A549 (cell line): Measurements from ENCODE around the gene BLACAT1. TPM values are rescaled to one million over a fixed set of nuclear protein-coding genes. Genes with fewer than 3 reads are reported as not detected.

ENCODE experiments used
- ATAC-seq, 2 experiments: fragments of 200-7000 bp in 1 of 2; fragments of >200 bp in 1 of 2; cut with Nextera tagmentation in 1 of 2; cut with Tn5 transposase in 1 of 2; 3 replicates each; pipeline versions ENCODE4 v1.8.0 to v1.9.1; 2018 to 2020; ENCODE audit warnings: mild to moderate bottlenecking in 1 of 2, moderate library complexity in 1 of 2
- CTCF ChIA-PET: fragments of 300-600 bp; sonication (Branson Sonifier 250); formaldehyde crosslinking; extraction: SDS; loops from one replicate; lab custom pipeline; 2021; ENCODE audit warnings: antibody characterized with exemption, inconsistent platforms; lab: Yijun Ruan, JAX
- POLR2A ChIA-PET: fragments of 350-600 bp; formaldehyde crosslinking; extraction: SDS; loops from one replicate; lab custom pipeline; 2021; ENCODE audit warnings: antibody characterized with exemption, inconsistent platforms; lab: Yijun Ruan, JAX
- DNase-seq, 2 experiments: peaks; one replicate each; pipeline versions ENCODE4 v3.0.0 to v3.0.0-alpha.2; 2011 to 2016; ENCODE audit warnings: low read depth in 1 of 2, low spot score in 1 of 2
- FAIRE-seq: peaks from 2 replicates; lab custom pipeline; 2011; peaks lifted over from hg19 to GRCh38; lab: Jason Lieb, UNC
- H3K27ac ChIP-seq, 2 experiments: fragments of >200 bp; sonication (Bioruptor Twin); formaldehyde crosslinking; 3 replicates each; pipeline ENCODE4 v1.5.1; 2016 to 2017
- H3K4me1 ChIP-seq: fragments of >200 bp; sonication (Bioruptor Twin); formaldehyde crosslinking; 3 replicates; pipeline ENCODE4 v1.6.1; 2016
- H3K4me2 ChIP-seq: fragments of >200 bp; sonication (Bioruptor Twin); formaldehyde crosslinking; 3 replicates; pipeline ENCODE4 v1.6.1; 2016
- H3K4me3 ChIP-seq: fragments of >200 bp; sonication (Bioruptor Twin); formaldehyde crosslinking; 3 replicates; pipeline ENCODE4 v1.5.1; 2016
- H3K9me3 ChIP-seq: fragments of >200 bp; sonication (Bioruptor Twin); formaldehyde crosslinking; 3 replicates; pipeline ENCODE4 v1.6.1; 2016
- BHLHE40 ChIP-seq: IDR thresholded peaks from 2 replicates; pipeline ENCODE4 v1.6.1; 2012; ENCODE audit warnings: low read depth, low read length, inconsistent platforms
- EHMT2 ChIP-seq: fragments of 200-600 bp; sonication (generic); IDR thresholded peaks from 2 replicates; pipeline ENCODE4 v1.6.1; 2016; ENCODE audit warnings: antibody characterized with exemption, low read depth, mild to moderate bottlenecking, moderate library complexity
- EP300 ChIP-seq, 2 experiments: fragments of >200 bp; sonication (Bioruptor Twin); formaldehyde crosslinking; IDR thresholded peaks; 2 replicates in 1 of 2; 3 replicates in 1 of 2; pipeline ENCODE4 v1.6.1; 2016 to 2017
- FOSL2 ChIP-seq, 2 experiments: fragments of 450-650 bp in 1 of 2; fragments of >200 bp in 1 of 2; sonication (Bioruptor Twin) in 1 of 2; formaldehyde crosslinking; IDR thresholded peaks; 2 replicates each; pipeline versions ENCODE4 v1.5.0 to v1.6.1; 2016 to 2020; ENCODE audit warnings: mild to moderate bottlenecking in 1 of 2, moderate library complexity in 1 of 2
- HDAC2 ChIP-seq: fragments of 200-600 bp; sonication (generic); IDR thresholded peaks from 2 replicates; pipeline ENCODE4 v1.6.1; 2016
- HOXB13 ChIP-seq: fragments of 250-450 bp; sonication (Bioruptor Pico); IDR thresholded peaks from 2 replicates; pipeline ENCODE4 v1.5.0; 2020; ENCODE audit warnings: low read depth, mild to moderate bottlenecking, moderate library complexity
- HOXB5 ChIP-seq: fragments of 250-450 bp; sonication (Bioruptor Pico); IDR thresholded peaks from 2 replicates; pipeline ENCODE4 v1.5.0; 2020; ENCODE audit warnings: mild to moderate bottlenecking, moderate library complexity
- MYC ChIP-seq: IDR thresholded peaks from 2 replicates; pipeline ENCODE4 v1.6.1; 2012; ENCODE audit warnings: mild to moderate bottlenecking, inconsistent platforms, low read length, improper control_type of control experiment, borderline replicate concordance
- RCOR1 ChIP-seq: fragments of 150-350 bp; IDR thresholded peaks from 2 replicates; pipeline ENCODE4 v1.6.1; 2014; ENCODE audit warnings: antibody characterized with exemption, low read length, low read depth
- SMC3 ChIP-seq: fragments of >200 bp; sonication (Bioruptor Twin); formaldehyde crosslinking; IDR thresholded peaks from 3 replicates; pipeline ENCODE4 v1.6.1; 2018; ENCODE audit warnings: inconsistent platforms
- ZNF302 ChIP-seq: fragments of 250-450 bp; sonication (Bioruptor Pico); IDR thresholded peaks from 2 replicates; pipeline ENCODE4 v1.9.0; 2021; ENCODE audit warnings: inconsistent platforms, mild to moderate bottlenecking, moderate library complexity
- WGBS: methylation state at CpG from one replicate; pipeline ENCODE4 v1.1.6; 2017; ENCODE audit errors: missing lambda C conversion rate; 5-methylcytosine and 5-hydroxymethylcytosine counted together
- polyA plus RNA-seq, 4 experiments: library from polyadenylated mRNA; depleted of rRNA in 3 of 4; stranded (reverse); fragments of >200 nt; fragmentation: RNase III in 1 of 4; extraction: RNeasy Plus Mini Kit Qiagen cat#74134 plus additional on column Dnase treatment in 1 of 4; gene quantifications; 2 replicates in 3 of 4; 3 replicates in 1 of 4; pipeline ENCODE4 v1.2.3, GENCODE V29; 2011 to 2017
- TF ChIP-seq, protein P1 (sequence below): fragments of 200-600 bp; sonication (generic); IDR thresholded peaks from 2 replicates; pipeline ENCODE4 v1.6.1; 2016; ENCODE audit warnings: antibody characterized with exemption, mild to moderate bottlenecking, moderate library complexity
- TF ChIP-seq, protein P2 (sequence below): fragments of 450-650 bp; IDR thresholded peaks from 2 replicates; pipeline ENCODE4 v1.6.1; 2014; ENCODE audit warnings: antibody characterized with exemption
- TF ChIP-seq, protein P3 (sequence below): fragments of 250-450 bp; sonication (Bioruptor Pico); IDR thresholded peaks from 2 replicates; pipeline ENCODE4 v1.5.0; 2020; ENCODE audit warnings: low read depth, mild to moderate bottlenecking, moderate library complexity
- TF ChIP-seq, protein P4 (sequence below): fragments of 150-350 bp; IDR thresholded peaks from 2 replicates; pipeline ENCODE4 v1.6.1; 2014; ENCODE audit warnings: low read depth, mild to moderate bottlenecking, low read length

The BLACAT1 gene
- polyA plus RNA-seq, 2 of the 4 experiments (the other 2 are of a cell fraction), result 0.09 TPM; not detected in 1

DNA sequence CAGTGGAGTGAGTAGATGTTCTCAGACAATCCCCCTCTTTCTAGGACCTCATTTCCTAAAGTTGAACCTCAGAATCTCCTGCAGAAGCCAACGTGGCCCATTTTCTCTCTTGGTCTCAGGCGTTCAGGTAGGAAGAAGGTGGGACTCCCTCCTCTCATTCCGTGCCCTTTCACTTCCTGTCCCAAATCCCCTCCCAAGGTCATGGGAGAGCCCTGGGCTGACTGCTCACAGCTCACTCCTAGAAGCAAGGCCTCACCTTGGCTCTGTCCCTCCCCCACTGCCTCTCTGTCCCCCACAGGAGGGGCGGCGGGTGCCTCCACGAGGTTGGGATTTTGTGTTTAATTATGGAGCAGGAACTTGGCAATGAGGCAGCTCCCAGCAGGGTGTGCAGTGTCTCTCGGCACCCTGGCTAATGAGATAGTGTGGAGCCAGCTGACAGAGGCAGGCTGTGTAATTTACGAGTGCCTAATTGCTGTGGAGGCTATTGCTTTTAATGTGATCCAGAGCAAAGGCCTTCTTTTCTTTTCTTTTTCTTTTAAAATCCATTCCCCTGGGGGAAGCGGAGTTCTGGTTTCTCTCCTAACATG, 39.5 kb upstream of the BLACAT1 start:
- Histone ChIP-seq H3K4me1 (peaks cover 9% of the 10 kb centered on the region), H3K27ac (no peak overlapping the region), H3K4me3 (no peak overlapping the region), H3K4me2 (no peak overlapping the region), H3K9me3 (no peaks in the 10 kb centered on the region)
- ChIA-PET CTCF (interaction anchor here (0.9 to 26.5 kb wide), 5 partner anchors 8 to 170 kb away, joined by 3 to 560 read pairs (median 8); no protein-coding TSS in a partner anchor), POLR2A (no interaction called here)
- 62% methylated on average over 9 of the region's 9 CpGs for WGBS
- DNase-seq (no peak), FAIRE-seq (no peak), ATAC-seq (no peak)
- no peak for TF ChIP-seq MYC

DNA sequence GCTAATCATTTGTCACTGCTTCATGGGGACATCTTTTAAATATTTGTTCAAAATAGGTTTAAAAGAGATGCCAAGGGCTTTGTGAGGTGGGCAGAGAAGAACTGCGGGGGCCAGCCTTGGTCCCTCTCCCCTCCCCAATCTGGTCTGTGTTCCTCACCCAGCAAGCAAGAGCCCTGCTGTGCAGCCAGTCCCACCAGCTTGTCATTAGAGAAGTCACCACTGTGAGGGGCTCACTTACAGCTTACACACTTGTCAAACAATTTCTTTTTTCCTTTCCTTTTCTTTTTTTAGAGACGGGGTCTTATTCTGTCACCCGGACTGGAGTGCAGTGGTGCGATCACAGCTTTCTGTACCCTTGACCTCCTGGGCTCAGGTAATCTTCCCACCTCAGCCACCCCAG, 38.3 kb upstream of the BLACAT1 start:
- Histone ChIP-seq H3K4me2 (no peak overlapping the region), H3K4me3 (no peak overlapping the region), H3K9me3 (no peaks in the 10 kb centered on the region), H3K4me1 (peaks cover 9% of the 10 kb centered on the region), H3K27ac (no peak overlapping the region)
- WGBS, result 74% methylated on average over 4 of the region's 4 CpGs
- TF ChIP-seq RCOR1 (no peak), HOXB5 (no peak), ZNF302 (CRISPR knock-in tag) (no peak), MYC (no peak), HDAC2 (no peak), FOSL2 (IDR thresholded peaks at IDR 0.05) (no peak), FOSL2 (CRISPR knock-in tag; IDR thresholded peaks at IDR 0.05) (no peak), HOXB13 (no peak), EP300 (IDR thresholded peaks at IDR 0.05) (no peak), EHMT2 (no peak)
- TF ChIP-seq, protein P1, sequence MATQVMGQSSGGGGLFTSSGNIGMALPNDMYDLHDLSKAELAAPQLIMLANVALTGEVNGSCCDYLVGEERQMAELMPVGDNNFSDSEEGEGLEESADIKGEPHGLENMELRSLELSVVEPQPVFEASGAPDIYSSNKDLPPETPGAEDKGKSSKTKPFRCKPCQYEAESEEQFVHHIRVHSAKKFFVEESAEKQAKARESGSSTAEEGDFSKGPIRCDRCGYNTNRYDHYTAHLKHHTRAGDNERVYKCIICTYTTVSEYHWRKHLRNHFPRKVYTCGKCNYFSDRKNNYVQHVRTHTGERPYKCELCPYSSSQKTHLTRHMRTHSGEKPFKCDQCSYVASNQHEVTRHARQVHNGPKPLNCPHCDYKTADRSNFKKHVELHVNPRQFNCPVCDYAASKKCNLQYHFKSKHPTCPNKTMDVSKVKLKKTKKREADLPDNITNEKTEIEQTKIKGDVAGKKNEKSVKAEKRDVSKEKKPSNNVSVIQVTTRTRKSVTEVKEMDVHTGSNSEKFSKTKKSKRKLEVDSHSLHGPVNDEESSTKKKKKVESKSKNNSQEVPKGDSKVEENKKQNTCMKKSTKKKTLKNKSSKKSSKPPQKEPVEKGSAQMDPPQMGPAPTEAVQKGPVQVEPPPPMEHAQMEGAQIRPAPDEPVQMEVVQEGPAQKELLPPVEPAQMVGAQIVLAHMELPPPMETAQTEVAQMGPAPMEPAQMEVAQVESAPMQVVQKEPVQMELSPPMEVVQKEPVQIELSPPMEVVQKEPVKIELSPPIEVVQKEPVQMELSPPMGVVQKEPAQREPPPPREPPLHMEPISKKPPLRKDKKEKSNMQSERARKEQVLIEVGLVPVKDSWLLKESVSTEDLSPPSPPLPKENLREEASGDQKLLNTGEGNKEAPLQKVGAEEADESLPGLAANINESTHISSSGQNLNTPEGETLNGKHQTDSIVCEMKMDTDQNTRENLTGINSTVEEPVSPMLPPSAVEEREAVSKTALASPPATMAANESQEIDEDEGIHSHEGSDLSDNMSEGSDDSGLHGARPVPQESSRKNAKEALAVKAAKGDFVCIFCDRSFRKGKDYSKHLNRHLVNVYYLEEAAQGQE, result no peak
- TF ChIP-seq, protein P2, sequence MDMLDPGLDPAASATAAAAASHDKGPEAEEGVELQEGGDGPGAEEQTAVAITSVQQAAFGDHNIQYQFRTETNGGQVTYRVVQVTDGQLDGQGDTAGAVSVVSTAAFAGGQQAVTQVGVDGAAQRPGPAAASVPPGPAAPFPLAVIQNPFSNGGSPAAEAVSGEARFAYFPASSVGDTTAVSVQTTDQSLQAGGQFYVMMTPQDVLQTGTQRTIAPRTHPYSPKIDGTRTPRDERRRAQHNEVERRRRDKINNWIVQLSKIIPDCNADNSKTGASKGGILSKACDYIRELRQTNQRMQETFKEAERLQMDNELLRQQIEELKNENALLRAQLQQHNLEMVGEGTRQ, result no peak
- TF ChIP-seq, protein P3, sequence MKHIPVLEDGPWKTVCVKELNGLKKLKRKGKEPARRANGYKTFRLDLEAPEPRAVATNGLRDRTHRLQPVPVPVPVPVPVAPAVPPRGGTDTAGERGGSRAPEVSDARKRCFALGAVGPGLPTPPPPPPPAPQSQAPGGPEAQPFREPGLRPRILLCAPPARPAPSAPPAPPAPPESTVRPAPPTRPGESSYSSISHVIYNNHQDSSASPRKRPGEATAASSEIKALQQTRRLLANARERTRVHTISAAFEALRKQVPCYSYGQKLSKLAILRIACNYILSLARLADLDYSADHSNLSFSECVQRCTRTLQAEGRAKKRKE, result no peak
- no peak for FAIRE-seq
- ATAC-seq, result no peak
- CTCF ChIA-PET, result interaction anchor here (0.7 to 26.5 kb wide), 7 partner anchors 8 to 264 kb away, joined by 3 to 560 read pairs (median 4); no protein-coding TSS in a partner anchor
- DNase-seq, result no peak
- POLR2A ChIA-PET, result interaction anchor here (1.2 to 1.6 kb wide), 2 partner anchors 30 to 55 kb away, joined by 3 read pairs; no protein-coding TSS in a partner anchor

DNA sequence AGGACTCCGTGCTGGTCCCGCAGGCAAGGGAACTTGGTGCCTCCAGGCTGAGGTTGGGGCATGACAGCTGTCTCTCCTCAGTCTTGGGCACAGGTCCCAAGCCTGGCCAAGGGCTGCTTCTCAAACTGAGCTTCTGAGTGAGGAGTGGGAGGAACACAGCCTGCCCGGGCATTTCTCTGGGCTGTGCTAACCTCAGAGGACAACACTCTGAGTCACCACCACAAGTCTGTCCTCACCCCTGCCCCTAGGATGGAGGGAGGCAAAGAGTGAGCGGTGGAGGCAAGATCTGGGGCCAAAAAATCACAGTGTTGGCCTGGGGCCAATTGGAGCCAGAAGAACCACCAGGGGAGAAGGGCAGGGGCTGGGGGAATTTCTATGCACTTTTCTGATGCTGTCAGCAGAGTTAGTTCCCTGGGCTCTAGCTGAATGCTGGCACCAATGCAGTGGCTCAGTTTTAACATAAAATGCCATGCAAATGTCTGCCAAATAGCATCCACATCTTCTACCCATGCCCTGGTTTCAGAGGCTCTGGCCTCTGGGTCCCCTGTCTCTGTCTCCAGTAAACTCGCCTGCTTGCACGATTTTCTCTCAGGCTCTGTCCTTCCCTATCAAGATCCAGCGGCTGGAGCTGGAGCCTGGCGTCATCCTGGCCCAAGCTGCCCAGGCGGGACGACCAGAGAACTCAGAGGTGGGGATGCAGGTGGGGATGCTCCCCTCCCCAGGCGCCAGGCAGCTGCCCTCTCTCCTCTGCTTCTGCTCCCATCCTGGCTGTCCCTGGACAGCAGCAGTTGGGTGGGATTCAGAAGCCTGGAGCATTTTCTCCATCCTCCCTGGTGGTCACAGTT, 37.6 kb upstream of the BLACAT1 start:
- no peak for DNase-seq
- ChIA-PET CTCF (interaction anchor here (0.7 to 26.5 kb wide), 12 partner anchors 8 to 264 kb away, joined by 3 to 560 read pairs (median 4); no protein-coding TSS in a partner anchor), POLR2A (interaction anchor here (1.2 to 1.6 kb wide), 2 partner anchors 31 to 55 kb away, joined by 3 read pairs; no protein-coding TSS in a partner anchor)
- H3K4me3 ChIP-seq, result no peak overlapping the region
- 0 out of 3 replicates have a peak overlapping the region, but pooled peaks have one; percentile 21 for H3K4me2 ChIP-seq
- TF ChIP-seq BHLHE40 (no peak), MYC (no peak), SMC3 (no peak), FOSL2 (IDR thresholded peaks at IDR 0.05) (no peak), FOSL2 (CRISPR knock-in tag; IDR thresholded peaks at IDR 0.05) (peak; percentile 11; the same call in 1 of the 2 replicates)
- TF ChIP-seq, protein P4, sequence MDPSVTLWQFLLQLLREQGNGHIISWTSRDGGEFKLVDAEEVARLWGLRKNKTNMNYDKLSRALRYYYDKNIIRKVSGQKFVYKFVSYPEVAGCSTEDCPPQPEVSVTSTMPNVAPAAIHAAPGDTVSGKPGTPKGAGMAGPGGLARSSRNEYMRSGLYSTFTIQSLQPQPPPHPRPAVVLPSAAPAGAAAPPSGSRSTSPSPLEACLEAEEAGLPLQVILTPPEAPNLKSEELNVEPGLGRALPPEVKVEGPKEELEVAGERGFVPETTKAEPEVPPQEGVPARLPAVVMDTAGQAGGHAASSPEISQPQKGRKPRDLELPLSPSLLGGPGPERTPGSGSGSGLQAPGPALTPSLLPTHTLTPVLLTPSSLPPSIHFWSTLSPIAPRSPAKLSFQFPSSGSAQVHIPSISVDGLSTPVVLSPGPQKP, result no peak
- peak overlapping the region; percentile 19 to 53; a peak in 4 of 6 replicates for H3K27ac ChIP-seq
- peaks cover 9% of the 10 kb centered on the region for H3K4me1 ChIP-seq
- no peaks in the 10 kb centered on the region for H3K9me3 ChIP-seq
- no peak for FAIRE-seq
- WGBS, result 42% methylated on average over 11 of the region's 11 CpGs
- peak; percentile 48 to 69; a peak in 3 of 6 replicates for ATAC-seq
